Panc1 (cell line): ENCODE data around the gene PIGZ.

Source experiments
- SIN3A ChIP-seq: IDR thresholded peaks from 2 replicates; pipeline ENCODE4 v1.6.1; 2012; ENCODE audit warnings: low read depth, mild to moderate bottlenecking, low read length, moderate library complexity, borderline replicate concordance; ENCODE audit not compliant: insufficient read depth
- TCF7L2 ChIP-seq: IDR thresholded peaks from 2 replicates; pipeline ENCODE4 v1.6.1; 2011; ENCODE audit warnings: mild to moderate bottlenecking, low read depth, low read length, inconsistent platforms
- TF ChIP-seq, protein P1 (sequence below): fragments of 450-650 bp; IDR thresholded peaks from 2 replicates; pipeline ENCODE4 v1.5.1; 2017; ENCODE audit warnings: mild to moderate bottlenecking

DNA sequence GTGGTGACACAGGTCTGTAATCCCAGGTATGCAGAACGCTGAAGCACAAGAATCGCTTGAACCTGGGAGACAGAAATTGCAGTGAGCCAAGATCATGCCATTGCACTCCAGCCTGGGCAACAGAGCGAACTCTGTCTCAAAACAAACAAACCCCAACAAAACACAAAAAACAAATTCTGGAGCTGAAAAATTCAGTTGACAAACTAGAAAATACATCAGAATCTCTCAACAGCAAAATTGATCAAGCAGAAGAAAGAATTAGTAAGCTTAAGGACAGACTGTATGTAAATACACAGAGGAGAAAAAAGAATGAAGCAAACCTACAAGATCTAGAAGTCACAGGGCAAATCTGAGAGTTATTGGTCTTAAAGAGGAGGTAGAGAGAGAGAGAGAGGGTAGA is 51.6 kb downstream of the PIGZ start:
- TF ChIP-seq, protein P1, sequence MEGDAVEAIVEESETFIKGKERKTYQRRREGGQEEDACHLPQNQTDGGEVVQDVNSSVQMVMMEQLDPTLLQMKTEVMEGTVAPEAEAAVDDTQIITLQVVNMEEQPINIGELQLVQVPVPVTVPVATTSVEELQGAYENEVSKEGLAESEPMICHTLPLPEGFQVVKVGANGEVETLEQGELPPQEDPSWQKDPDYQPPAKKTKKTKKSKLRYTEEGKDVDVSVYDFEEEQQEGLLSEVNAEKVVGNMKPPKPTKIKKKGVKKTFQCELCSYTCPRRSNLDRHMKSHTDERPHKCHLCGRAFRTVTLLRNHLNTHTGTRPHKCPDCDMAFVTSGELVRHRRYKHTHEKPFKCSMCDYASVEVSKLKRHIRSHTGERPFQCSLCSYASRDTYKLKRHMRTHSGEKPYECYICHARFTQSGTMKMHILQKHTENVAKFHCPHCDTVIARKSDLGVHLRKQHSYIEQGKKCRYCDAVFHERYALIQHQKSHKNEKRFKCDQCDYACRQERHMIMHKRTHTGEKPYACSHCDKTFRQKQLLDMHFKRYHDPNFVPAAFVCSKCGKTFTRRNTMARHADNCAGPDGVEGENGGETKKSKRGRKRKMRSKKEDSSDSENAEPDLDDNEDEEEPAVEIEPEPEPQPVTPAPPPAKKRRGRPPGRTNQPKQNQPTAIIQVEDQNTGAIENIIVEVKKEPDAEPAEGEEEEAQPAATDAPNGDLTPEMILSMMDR = no peak
- no peak for TF ChIP-seq TCF7L2
- no peak for TF ChIP-seq SIN3A
